ENCODE data around the gene OSCP1. TPM values are rescaled to one million over a fixed set of nuclear protein-coding genes. Genes with fewer than 3 reads are reported as not detected.

The OSCP1 gene
- total RNA-seq, 1 donor from 2014 or later, result 5.7 TPM

- peak; percentile 16 for DNase-seq
Measured at GRCh38 chr1:36446271-36446670, 4.0 kb downstream of the OSCP1 start.

- DNase-seq, result no peak
Measured at GRCh38 chr1:36443297-36443696, 7.0 kb downstream of the OSCP1 start.

GRCh38 chr1:36442337-36442736 is 7.9 kb downstream of the OSCP1 start:
- no peak for DNase-seq

GRCh38 chr1:36440646-36441045 is 9.6 kb downstream of the OSCP1 start:
- no peak for DNase-seq

- DNase-seq, result no peak
Measured at GRCh38 chr1:36440044-36440443, 10.2 kb downstream of the OSCP1 start.

- no peak for DNase-seq
Measured at GRCh38 chr1:36438715-36439114, 11.5 kb downstream of the OSCP1 start.

- DNase-seq, result no peak
Measured at GRCh38 chr1:36436821-36437220, 13.4 kb downstream of the OSCP1 start.

GRCh38 chr1:36433102-36433501 is 17.1 kb downstream of the OSCP1 start:
- DNase-seq, result no peak

- no peak for DNase-seq
Measured at GRCh38 chr1:36432616-36433015, 17.6 kb downstream of the OSCP1 start.

GRCh38 chr1:36425791-36426190 is 24.5 kb downstream of the OSCP1 start:
- DNase-seq, result no peak

- DNase-seq, result no peak
Measured at GRCh38 chr1:36421649-36422048, 28.6 kb downstream of the OSCP1 start.

GRCh38 chr1:36420836-36421317 is 29.4 kb downstream of the OSCP1 start:
- DNase-seq, result peak; percentile 93

GRCh38 chr1:36420409-36420808 is 29.8 kb downstream of the OSCP1 start:
- DNase-seq, result no peak

- no peak for DNase-seq
Measured at GRCh38 chr1:36419569-36419968, 30.7 kb downstream of the OSCP1 start.

GRCh38 chr1:36419140-36419539 is 31.1 kb downstream of the OSCP1 start:
- DNase-seq, result no peak

GRCh38 chr1:36417931-36418330 is 32.3 kb downstream of the OSCP1 start:
- DNase-seq, result no peak

GRCh38 chr1:36415661-36416326 is 34.5 kb downstream of the OSCP1 start:
- DNase-seq, result no peak

GRCh38 chr1:36414384-36414783 is 35.9 kb downstream of the OSCP1 start:
- DNase-seq, result no peak

- DNase-seq, result peak; percentile 31
Measured at GRCh38 chr1:36411674-36412648, 38.3 kb downstream of the OSCP1 start.

- no peak for DNase-seq
Measured at GRCh38 chr1:36408479-36408878, 41.8 kb downstream of the OSCP1 start.

- no peak for DNase-seq
Measured at GRCh38 chr1:36406440-36406839, 43.8 kb downstream of the OSCP1 start.

- DNase-seq, result no peak
Measured at GRCh38 chr1:36402504-36402890, 47.8 kb downstream of the OSCP1 start.

All from tongue (tissue), 2 donors.